ENCODE data around the gene KRT81.
"Not testable (repeated sequence)": the region's sequence is repeated elsewhere in the genome, so short reads cannot be mapped to it uniquely, and the experiment has no call there.

KRT81 gene

GRCh38 chr12:52260361-52261207 lies 30.8 kb downstream of the KRT81 start:
- no peak overlapping the region for H3K4me3 ChIP-seq (ENCODE audit: low read depth, low read length)
- TF ChIP-seq, protein P1, sequence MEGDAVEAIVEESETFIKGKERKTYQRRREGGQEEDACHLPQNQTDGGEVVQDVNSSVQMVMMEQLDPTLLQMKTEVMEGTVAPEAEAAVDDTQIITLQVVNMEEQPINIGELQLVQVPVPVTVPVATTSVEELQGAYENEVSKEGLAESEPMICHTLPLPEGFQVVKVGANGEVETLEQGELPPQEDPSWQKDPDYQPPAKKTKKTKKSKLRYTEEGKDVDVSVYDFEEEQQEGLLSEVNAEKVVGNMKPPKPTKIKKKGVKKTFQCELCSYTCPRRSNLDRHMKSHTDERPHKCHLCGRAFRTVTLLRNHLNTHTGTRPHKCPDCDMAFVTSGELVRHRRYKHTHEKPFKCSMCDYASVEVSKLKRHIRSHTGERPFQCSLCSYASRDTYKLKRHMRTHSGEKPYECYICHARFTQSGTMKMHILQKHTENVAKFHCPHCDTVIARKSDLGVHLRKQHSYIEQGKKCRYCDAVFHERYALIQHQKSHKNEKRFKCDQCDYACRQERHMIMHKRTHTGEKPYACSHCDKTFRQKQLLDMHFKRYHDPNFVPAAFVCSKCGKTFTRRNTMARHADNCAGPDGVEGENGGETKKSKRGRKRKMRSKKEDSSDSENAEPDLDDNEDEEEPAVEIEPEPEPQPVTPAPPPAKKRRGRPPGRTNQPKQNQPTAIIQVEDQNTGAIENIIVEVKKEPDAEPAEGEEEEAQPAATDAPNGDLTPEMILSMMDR (IDR thresholded peaks at IDR 0.05; ENCODE audit: borderline replicate concordance, insufficient read depth, low read depth, low read length), result no peak

DNA sequence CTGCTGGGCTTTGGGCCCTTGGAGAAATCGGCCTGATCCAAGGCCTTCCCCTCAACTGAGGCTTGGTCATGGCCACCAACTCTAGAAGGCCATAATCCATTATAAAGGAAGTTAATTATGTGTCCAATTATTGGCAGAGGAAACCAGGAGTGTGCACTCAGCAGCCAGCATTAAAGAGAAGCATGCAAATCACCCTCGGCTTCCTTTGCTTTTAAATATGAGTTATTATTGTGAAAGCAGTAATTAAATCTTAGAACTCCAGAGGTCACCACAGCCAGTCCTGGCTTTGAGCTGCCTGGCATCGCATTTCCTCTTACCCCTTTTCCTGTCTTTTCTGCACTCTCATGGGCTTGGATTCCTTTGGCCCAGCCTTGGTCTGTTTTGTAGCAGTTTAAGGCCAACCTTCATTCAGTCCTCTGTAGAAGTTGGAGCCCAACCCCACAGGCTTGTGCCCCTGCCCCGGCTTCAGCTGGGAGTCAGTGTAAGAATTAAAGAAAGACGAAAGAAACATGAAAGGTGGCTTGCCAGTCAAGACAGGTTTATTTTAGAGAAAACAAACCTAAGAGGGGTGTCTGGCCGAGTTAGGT lies 31.6 kb downstream of the KRT81 start:
- H3K4me3 ChIP-seq (ENCODE audit: low read depth, low read length), result no peak overlapping the region
- TF ChIP-seq, protein P1 (IDR thresholded peaks at IDR 0.05; ENCODE audit: borderline replicate concordance, insufficient read depth, low read depth, low read length), result no peak

DNA sequence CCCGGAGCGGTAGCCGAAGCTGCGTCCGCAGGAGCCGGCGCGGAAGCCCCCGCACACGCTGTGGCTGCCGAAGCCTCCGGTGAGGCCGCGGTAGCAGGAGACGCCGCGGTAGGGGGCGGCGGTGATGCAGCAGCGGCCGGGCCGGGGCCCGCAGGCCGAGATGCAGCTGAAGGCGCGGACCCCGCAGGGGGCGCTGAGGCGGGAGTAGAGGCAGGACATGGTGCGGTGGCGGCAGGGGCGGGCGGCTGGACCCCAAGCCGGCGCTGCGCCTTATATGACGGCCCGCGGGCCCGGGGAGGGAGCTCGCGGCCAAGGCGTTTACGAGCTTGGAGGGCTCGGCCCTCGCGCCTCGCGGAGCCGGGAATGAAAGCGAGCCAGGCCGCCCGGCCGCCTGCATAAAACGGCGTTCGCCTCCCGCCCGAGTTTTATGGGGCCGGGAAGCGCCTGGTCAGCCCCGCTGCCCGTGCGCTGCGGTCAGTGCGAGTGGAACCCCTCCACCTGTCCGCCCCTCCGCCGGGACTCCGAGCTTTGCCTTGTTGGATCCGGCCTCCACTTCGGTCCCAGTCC lies 32.9 kb downstream of the KRT81 start:
- TF ChIP-seq, protein P1 (IDR thresholded peaks at IDR 0.05; ENCODE audit: borderline replicate concordance, insufficient read depth, low read depth, low read length), result no peak
- no peak overlapping the region for H3K4me3 ChIP-seq (ENCODE audit: low read depth, low read length)

- not testable (repeated sequence) for H3K4me3 ChIP-seq (ENCODE audit: low read depth, low read length)
Measured at GRCh38 chr12:52257922-52258321, 33.4 kb downstream of the KRT81 start.

GRCh38 chr12:52257074-52257551 lies 34.2 kb downstream of the KRT81 start:
- H3K4me3 ChIP-seq (ENCODE audit: low read depth, low read length), result no peak overlapping the region
- TF ChIP-seq, protein P1 (IDR thresholded peaks at IDR 0.05; ENCODE audit: borderline replicate concordance, insufficient read depth, low read depth, low read length), result no peak

GRCh38 chr12:52256584-52256935 lies 34.8 kb downstream of the KRT81 start:
- no peak overlapping the region for H3K4me3 ChIP-seq (ENCODE audit: low read depth, low read length)
- TF ChIP-seq, protein P1 (IDR thresholded peaks at IDR 0.05; ENCODE audit: borderline replicate concordance, insufficient read depth, low read depth, low read length), result no peak

DNA sequence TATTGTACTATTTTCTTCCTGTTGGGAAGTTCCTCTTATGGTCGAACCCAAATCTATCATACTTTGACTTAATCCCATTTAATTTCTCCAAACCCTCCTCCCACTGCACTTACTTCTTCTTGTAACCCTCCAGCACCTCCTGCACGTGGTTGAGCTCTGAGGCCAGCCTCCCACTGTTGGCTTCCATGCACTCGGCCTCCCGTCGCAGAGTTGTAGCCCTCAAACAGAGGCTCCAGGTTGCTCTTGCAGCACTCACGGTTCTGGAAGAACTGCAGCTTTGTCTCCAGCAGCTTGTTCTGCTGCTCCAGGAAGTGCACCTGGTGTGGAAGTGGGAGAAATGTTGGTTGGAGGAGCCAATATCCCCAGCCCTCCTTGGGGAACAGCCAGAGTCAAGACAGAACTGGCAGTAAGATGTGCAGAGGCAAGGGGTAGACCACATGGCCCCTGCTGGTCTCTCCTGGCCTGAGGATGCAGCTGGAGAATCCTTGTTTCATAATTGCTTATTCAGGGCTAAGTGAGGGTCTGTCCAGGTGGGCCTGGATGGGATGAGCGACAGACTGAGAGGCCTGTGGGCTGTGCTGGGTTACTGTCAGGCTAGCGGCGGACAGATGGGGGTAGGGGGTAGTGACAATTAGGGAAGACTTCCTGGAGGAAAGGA lies 35.3 kb downstream of the KRT81 start:
- TF ChIP-seq, protein P1 (IDR thresholded peaks at IDR 0.05; ENCODE audit: borderline replicate concordance, insufficient read depth, low read depth, low read length), result no peak
- H3K4me3 ChIP-seq (ENCODE audit: low read depth, low read length), result no peak overlapping the region
